ENCODE measurements around the gene DACT1.

DNA sequence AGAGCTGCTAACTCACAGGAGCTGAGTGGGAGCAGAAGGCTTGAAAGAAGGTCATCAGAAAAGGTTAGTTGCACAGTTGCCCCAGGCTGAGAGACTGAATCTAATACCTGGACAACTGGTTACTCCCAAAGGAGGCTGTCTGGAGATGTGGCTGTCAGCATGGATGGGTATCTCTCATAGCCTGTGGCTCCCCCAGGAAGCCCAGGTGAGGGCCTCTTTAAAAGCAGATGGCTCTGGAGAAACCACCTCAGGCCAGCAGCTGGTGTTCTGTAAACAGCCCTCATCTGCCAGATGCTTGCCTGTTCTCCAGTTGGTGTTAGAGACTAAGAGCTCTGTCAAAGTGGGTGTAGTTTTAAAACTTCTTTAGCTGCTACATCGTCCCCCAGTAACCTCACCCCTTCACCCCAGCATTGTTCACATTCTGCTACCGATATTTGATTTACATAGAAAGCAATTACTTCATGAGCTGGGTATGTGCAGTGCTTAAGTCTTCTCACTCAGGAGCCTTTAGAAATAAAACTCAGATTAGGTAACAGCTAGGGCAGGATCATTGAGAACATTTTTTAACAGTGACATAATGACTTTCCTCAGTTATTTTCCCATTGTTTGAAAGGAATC, 25.8 kb downstream of the DACT1 start:
- TF ChIP-seq ZNF274 (IDR thresholded peaks at IDR 0.05; ENCODE audit: low read depth, low read length) (no peak), SUZ12 (IDR thresholded peaks at IDR 0.05; ENCODE audit: extremely low read depth, insufficient read depth, insufficient read length) (no peak)
